ENCODE measurements around the gene PAK6. TPM values are rescaled to one million over a fixed set of nuclear protein-coding genes. Genes with fewer than 3 reads are reported as not detected.

Gene PAK6
- total and polyA plus RNA-seq, 9 of the 15 experiments (the other 6 are each of a cell fraction or from before 2014, with no cell fraction given), result 0.03 to 0.74 (median 0.16) TPM; not detected in 2

DNA sequence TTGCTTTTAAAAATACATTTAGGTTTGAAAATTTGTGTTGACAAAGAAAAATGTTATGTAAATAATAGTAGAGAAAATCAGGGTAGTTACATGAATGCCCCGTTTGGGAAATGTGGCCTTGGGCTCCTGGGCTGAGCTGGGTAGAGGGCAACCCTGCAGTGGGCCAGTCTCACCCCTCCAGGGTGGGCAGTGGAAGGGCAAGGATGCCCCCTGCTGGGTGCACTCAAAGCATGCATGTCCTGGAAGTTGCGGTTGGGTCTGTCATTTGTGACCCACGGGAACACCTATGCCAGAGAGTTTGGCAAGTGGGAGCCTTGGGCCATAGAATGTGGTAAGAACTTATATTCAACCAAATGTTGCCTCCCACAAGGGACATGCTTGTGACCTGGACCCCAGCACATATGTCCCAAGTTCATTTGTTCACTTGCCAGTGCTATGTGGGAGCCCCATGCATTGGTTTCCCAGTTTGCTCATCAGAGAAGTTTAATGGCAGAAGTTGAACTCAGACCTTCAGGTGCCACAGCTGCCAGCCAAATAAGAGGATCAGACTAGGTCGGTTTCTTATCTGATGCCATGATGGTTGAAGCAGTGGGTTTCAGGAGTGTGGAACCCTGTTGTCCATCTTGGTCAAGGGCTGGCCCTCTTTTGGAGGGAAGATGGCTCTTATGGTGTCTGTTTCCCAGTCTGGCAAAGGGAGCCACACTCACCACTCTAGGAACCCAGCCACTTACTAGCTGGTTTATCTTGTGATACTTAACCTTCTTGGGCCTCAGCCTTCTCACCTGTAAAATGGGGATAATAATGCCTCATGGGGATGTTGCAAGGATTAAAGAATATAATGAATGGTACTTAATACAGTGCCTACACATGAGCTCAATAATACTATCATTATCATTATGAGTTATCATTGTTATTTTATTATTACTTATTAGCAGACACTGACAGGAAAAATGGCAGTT is 71.4 kb downstream of the PAK6 start:
- Histone ChIP-seq H3K4me2 (ENCODE audit: insufficient read depth, low read length) (no peak overlapping the region), H3K9ac (ENCODE audit: insufficient read depth in 1 of 2, low read depth in 2 of 2, low read length in 2 of 2) (no peak overlapping the region), H3K4me1 (replicated peaks in 1 of 2; ENCODE audit: control insufficient read depth in 2 of 2, insufficient read depth in 2 of 2, low read length in 2 of 2) (peaks cover 22 to 34% of the 10 kb centered on the region in 2 experiments), H3K4me3 (no peak overlapping the region), H2AFZ (ENCODE audit: low read depth, low read length) (no peak overlapping the region), H3K27me3 (ENCODE audit: control insufficient read depth in 2 of 2, insufficient read depth in 2 of 2, low read length in 2 of 2) (peaks cover 0 to 25% of the 10 kb centered on the region in 2 experiments; a peak in 3 of 5 replicates), H3K27ac (ENCODE audit: extremely low read depth, low read depth, low read length) (no peak overlapping the region), H3K9me3 (replicated peaks; ENCODE audit: control insufficient read depth, insufficient read depth, low read depth, low read length) (no peaks in the 10 kb centered on the region), H3K79me2 (ENCODE audit: control insufficient read depth, insufficient read depth, low read length) (no peaks in the 10 kb centered on the region), H3K36me3 (ENCODE audit: control insufficient read depth, insufficient read depth, low read length) (no peaks in the 10 kb centered on the region), H4K20me1 (replicated peaks; ENCODE audit: control insufficient read depth, insufficient read depth, low read length) (no peaks in the 10 kb centered on the region), H3K9me1 (ENCODE audit: control insufficient read depth, insufficient read depth, low read length) (no peaks in the 10 kb centered on the region)
- DNase-seq (ENCODE audit: extremely low read depth in 1 of 4, low spot score in 3 of 4), result peak; percentile 79 to 80 (median 80)
- no TSS peak for BruUV-seq (replicated peaks)
- in situ Hi-C loops (cut with MboI), result loop anchor here (5.0 kb wide), 1 partner anchor 33 kb away; no protein-coding TSS in a partner anchor
- ATAC-seq, result peak; percentile 83
- WGBS (ENCODE audit: insufficient coverage, low coverage, missing lambda C conversion rate), result 3% methylated on average over 4 of the region's 4 CpGs
- intact Hi-C loops (cut with micrococcal nuclease), result loop anchor here (1.0 kb wide), 1 partner anchor 31 kb away; no protein-coding TSS in a partner anchor
- ChIA-PET CTCF (ENCODE audit: low intra/inter-chr PET ratio) (interaction anchor here (0.7 to 5.2 kb wide), 5 partner anchors 11 to 524 kb away, joined by 3 to 87 read pairs (median 7); partner anchors contain the start of gene ANKRD63), POLR2A (interaction anchor here (0.7 to 2.0 kb wide), 4 partner anchors 9 to 15 kb away, joined by 3 to 10 read pairs (median 4); partner anchors contain the start of gene INAFM2)
- peak; percentile 61 for FAIRE-seq
- TF ChIP-seq MAX (CRISPR knock-in tag; IDR thresholded peaks at IDR 0.05) (no peak), PTRF (tag; IDR thresholded peaks at IDR 0.05) (no peak), ZNF253 (CRISPR knock-in tag; conservative IDR thresholded peaks at IDR 0.05) (no peak), NCOA4 (IDR thresholded peaks at IDR 0.05; ENCODE audit: partially characterized antibody) (no peak), OTX1 (CRISPR knock-in tag; IDR thresholded peaks at IDR 0.05) (no peak), RBM39 (optimal IDR thresholded peaks at IDR 0.05; ENCODE audit: low read depth, low read length) (no peak), ELF2 (CRISPR knock-in tag; IDR thresholded peaks at IDR 0.05) (no peak), POLR2AphosphoS2 (IDR thresholded peaks at IDR 0.05; ENCODE audit: low read length) (no peak), IRF9 (tag; IDR thresholded peaks at IDR 0.05) (no peak), ZNF239 (CRISPR knock-in tag; IDR thresholded peaks at IDR 0.05) (no peak), PHB (CRISPR knock-in tag; IDR thresholded peaks at IDR 0.05) (no peak), ELF1 (tag; IDR thresholded peaks at IDR 0.05) (no peak), BRCA1 (IDR thresholded peaks at IDR 0.05) (no peak), BRCA1 (CRISPR knock-in tag; IDR thresholded peaks at IDR 0.05) (no peak)
- TF ChIP-seq, protein P1, sequence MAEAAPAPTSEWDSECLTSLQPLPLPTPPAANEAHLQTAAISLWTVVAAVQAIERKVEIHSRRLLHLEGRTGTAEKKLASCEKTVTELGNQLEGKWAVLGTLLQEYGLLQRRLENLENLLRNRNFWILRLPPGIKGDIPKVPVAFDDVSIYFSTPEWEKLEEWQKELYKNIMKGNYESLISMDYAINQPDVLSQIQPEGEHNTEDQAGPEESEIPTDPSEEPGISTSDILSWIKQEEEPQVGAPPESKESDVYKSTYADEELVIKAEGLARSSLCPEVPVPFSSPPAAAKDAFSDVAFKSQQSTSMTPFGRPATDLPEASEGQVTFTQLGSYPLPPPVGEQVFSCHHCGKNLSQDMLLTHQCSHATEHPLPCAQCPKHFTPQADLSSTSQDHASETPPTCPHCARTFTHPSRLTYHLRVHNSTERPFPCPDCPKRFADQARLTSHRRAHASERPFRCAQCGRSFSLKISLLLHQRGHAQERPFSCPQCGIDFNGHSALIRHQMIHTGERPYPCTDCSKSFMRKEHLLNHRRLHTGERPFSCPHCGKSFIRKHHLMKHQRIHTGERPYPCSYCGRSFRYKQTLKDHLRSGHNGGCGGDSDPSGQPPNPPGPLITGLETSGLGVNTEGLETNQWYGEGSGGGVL (CRISPR knock-in tag; IDR thresholded peaks at IDR 0.05), result no peak
- TF ChIP-seq, protein P2, sequence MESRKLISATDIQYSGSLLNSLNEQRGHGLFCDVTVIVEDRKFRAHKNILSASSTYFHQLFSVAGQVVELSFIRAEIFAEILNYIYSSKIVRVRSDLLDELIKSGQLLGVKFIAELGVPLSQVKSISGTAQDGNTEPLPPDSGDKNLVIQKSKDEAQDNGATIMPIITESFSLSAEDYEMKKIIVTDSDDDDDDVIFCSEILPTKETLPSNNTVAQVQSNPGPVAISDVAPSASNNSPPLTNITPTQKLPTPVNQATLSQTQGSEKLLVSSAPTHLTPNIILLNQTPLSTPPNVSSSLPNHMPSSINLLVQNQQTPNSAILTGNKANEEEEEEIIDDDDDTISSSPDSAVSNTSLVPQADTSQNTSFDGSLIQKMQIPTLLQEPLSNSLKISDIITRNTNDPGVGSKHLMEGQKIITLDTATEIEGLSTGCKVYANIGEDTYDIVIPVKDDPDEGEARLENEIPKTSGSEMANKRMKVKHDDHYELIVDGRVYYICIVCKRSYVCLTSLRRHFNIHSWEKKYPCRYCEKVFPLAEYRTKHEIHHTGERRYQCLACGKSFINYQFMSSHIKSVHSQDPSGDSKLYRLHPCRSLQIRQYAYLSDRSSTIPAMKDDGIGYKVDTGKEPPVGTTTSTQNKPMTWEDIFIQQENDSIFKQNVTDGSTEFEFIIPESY (CRISPR knock-in tag; IDR thresholded peaks at IDR 0.05), result no peak

Data from K562 (cell line).